22Rv1 (cell line): ENCODE measurements around the gene DAB1.

Experiments used
- ZFX ChIP-seq: fragments of 450-650 bp; IDR thresholded peaks from 2 replicates; pipeline ENCODE4 v1.6.1; 2017; ENCODE audit warnings: antibody characterized with exemption, borderline replicate concordance
- TF ChIP-seq, protein P1 (sequence below): fragments of 450-650 bp; IDR thresholded peaks from 2 replicates; pipeline ENCODE4 v1.5.1; 2017; ENCODE audit warnings: mild to moderate bottlenecking

DNA sequence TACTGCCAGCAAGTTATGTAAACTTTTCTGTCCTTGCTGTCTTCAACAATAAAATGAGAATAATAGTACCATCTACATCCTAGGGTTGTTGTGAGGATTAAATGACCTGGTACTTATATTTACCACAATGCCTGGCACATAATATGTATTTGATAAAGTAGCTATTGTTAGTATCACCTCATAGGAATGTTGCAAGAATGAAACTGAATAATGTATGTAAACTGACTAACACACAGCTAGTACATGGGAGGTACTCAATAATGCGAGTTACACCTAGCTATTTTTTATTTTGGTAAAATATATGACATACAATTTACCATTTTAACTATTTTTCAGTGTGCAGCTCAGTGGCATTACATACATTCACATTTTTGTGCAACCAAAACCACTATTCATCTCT, 289.1 kb downstream of the DAB1 start:
- no peak for TF ChIP-seq ZFX
- TF ChIP-seq, protein P1, sequence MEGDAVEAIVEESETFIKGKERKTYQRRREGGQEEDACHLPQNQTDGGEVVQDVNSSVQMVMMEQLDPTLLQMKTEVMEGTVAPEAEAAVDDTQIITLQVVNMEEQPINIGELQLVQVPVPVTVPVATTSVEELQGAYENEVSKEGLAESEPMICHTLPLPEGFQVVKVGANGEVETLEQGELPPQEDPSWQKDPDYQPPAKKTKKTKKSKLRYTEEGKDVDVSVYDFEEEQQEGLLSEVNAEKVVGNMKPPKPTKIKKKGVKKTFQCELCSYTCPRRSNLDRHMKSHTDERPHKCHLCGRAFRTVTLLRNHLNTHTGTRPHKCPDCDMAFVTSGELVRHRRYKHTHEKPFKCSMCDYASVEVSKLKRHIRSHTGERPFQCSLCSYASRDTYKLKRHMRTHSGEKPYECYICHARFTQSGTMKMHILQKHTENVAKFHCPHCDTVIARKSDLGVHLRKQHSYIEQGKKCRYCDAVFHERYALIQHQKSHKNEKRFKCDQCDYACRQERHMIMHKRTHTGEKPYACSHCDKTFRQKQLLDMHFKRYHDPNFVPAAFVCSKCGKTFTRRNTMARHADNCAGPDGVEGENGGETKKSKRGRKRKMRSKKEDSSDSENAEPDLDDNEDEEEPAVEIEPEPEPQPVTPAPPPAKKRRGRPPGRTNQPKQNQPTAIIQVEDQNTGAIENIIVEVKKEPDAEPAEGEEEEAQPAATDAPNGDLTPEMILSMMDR, result no peak
